Right lobe of liver (tissue), 4 donors: Measurements from ENCODE around the gene CEACAM8.

Experiments
- CTCF ChIP-seq, 4 donors: fragments of 200-600 bp in 3 of 4; fragments of 450-650 bp in 1 of 4; IDR thresholded peaks; one replicate each; pipeline versions ENCODE4 v1.5.1 to v1.8.0; 2016 to 2022; ENCODE audit warnings: antibody characterized with exemption in 4 of 4, mild to moderate bottlenecking in 2 of 4
- POLR2A ChIP-seq: fragments of 450-650 bp; IDR thresholded peaks from one replicate; pipeline ENCODE4 v1.6.1; 2017; ENCODE audit warnings: antibody characterized with exemption, mild to moderate bottlenecking
- donor health status: DM: no; HTN: no; CAD: no.
- donor health status: DM: no; HTN: no; CAD: no.
- donor health status: DM: no; HTN: yes; CAD: no.

GRCh38 chr19:42596391-42597072 lies 1.8 kb upstream of the CEACAM8 start:
- TF ChIP-seq CTCF (IDR thresholded peaks at IDR 0.05) (peak; percentile 82 to 98 (median 96)), POLR2A (no peak)
